NCI-H446 treated with DMSO at 0.1 percent for 48 hours (cell line): ENCODE results near the gene TPX2.
A peak's percentile ranks its signal among the peaks of the same experiment; 100 is the strongest.
"Not testable (repeated sequence)": the region's sequence is repeated elsewhere in the genome, so short reads cannot be mapped to it uniquely, and the experiment has no call there.

Experiments
- DNase-seq: peaks from one replicate; lab custom pipeline; 2025; lab: John Stamatoyannopoulos, UW

Gene TPX2

DNA sequence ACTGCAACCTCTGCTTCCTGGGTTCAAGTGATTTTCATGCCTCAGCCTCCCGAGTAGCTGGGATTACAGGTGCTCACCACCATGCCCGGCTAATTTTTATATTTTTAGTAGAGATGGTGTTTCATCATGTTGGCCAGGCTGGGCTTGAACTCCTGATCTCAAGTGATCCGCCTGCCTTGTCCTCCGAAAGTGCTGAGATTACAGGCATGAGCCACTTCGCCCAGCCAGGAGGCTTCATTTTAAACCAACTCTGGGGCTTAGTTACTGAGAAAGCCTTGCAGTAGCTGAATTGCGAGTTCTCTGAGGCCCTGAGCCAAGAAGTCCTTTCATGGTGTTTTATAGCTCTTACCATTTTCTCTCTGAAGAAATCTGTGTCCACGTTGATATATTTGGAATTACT lies 75.1 kb downstream of the TPX2 start:
- DNase-seq: not testable (repeated sequence)

DNA sequence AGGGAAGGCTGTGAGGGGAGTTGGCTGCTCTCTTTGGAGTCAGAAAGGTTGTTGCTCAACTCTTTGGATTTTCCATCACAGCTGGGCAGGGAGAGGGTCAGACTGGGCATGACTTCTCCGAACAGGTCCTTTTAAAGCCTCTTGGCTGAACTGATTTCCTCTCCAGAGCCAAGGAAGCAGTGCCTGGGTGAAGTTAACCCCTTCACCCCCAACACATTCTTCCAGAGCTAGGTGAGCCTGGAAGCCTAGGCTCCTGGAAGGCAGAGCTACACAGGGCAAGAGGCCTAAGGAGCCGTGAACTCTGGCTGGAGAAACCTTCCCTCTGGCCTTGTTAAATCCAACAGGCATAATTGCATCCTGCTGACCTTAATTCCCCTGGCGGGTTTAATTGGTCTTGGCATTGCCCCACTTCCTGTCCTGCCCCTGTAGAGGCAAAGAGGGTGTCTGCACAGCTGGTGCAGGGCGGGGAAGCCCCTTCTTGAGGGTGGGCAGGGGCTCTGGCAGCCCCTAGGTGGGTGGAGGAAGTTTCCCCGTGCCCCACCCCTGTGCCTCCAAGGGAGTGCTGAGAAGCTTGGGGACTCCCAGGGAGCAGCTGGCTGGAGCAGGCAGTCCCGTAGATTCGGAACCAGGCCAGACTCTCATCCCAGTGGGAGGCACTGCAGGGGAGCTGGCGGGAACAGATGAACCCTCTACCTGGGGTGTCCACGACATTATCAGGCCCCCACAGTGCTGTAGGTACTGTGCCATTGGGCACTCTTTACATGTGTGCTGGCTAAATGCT lies 76.5 kb downstream of the TPX2 start:
- DNase-seq: peak; percentile 42

DNA sequence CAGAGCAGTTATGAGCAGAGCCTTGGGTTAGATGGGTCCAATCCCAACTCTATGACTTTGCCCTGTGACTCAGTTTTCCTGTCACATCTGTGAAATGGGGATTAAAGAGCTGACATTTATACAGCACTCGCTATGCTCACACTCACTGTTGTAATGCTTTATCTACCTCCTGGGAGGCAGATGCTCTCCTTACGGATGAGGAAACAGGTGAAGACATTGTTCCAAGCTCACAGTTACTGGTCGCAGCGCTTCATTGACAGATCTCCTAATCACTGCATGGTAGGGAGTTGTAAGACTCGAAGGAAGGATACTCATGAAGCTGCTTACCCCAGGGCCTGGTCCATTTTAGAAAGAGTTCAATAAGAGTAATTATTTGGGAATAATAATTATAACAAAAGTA lies 77.1 kb downstream of the TPX2 start:
- DNase-seq: no peak

DNA sequence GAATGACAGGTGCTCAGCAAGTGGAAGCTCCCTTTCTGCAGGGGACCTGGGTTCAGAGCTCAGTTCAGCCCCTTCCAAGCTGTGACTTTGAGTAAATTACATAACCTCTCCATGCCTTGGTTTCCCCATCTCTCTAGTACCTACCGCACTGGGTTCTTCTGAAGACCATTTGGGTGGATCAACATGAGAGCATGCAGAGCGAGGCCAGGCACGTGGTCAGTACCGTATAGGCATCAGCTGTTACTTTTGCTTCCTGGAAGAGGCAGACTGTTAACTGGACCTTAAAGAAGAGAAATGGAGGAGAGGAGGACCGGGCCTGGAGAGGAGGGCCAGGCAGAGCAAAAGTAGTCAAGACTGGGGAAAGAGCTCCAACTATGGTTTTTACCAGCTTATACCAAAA lies 78.4 kb downstream of the TPX2 start:
- no peak for DNase-seq

DNA sequence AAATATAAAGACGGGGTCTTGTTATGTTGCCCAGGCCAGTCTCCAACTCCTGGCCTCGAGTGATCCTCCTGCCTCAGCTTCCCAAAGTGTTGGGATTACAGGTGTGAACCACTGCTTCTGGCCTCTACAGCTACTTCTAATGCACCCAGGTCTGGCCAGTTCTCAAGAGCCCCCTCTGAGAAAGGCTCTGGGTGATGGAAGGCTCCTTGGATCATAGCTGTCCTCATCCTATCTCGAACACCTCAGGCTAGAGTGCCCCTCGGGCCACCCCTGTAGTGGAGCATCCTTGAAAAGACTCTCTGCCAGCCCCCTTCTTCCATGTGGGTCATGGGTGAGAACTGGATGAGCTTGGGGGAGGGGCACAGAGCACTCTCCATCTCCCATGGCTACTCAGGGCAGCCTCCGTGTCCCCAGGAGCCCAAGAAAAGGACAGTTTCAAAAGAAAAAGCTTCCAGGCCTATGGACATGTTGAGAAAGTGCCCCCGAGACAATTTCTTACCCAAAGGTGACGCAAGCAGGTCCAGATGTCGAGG lies 79.4 kb downstream of the TPX2 start:
- no peak for DNase-seq

DNA sequence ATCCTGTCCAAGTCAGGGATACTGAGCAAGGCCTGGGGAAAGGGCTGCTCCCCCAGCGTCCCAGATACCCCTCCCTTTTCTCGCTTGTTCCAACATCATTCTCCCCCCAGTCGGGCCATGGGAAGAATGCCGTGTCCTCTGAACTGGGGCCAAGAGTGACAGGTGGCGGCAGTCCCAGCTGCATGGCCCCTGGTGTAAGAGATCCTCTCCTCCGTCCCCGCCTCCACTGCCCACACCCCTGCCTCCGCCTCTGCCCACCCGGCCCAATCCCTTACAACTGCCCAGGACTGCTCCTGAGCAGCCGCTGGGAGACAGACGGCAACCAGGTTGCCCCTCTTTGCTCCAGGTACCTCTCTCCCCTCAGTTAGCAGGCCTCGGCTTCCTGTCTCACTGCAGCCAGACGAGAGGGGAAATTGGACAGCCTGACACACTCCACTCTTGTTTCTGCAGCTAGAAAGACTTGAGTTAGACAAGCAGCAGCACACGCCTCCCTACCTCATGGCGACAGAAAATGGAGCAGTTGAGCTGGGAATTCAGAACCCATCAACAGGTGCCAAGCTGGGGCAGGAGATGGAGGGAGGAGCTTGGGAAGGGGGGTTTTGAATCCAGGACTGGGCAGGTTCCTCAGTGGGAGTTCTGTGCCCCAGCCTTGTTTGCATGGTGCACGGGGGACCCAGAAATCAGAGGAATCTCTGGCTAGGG lies 80.1 kb downstream of the TPX2 start, which contains the start of gene MYLK2:
TSS of gene MYLK2 (plus strand) at position 274 of the 702 bp plus-strand sequence. CDS start at position 499, 225 bp downstream.
- peak; percentile 42 for DNase-seq

DNA sequence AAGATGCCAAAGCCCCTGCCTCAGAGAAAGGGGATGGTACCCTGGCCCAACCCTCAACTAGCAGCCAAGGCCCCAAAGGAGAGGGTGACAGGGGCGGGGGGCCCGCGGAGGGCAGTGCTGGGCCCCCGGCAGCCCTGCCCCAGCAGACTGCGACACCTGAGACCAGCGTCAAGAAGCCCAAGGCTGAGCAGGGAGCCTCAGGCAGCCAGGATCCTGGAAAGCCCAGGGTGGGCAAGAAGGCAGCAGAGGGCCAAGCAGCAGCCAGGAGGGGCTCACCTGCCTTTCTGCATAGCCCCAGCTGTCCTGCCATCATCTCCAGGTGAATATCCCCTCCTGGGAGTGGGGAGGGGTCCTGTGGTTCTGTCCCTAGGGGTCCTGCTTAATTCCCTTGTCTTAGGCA lies 81.1 kb downstream of the TPX2 start:
- no peak for DNase-seq

DNA sequence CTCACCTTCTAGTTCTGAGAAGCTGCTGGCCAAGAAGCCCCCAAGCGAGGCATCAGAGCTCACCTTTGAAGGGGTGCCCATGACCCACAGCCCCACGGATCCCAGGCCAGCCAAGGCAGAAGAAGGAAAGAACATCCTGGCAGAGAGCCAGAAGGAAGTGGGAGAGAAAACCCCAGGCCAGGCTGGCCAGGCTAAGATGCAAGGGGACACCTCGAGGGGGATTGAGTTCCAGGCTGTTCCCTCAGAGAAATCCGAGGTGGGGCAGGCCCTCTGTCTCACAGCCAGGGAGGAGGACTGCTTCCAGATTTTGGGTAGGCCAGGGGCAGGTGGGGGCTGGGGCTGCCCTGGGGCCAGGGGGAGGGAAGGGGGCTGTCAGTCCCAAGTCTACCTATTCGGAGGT lies 82.3 kb downstream of the TPX2 start:
- no peak for DNase-seq

DNA sequence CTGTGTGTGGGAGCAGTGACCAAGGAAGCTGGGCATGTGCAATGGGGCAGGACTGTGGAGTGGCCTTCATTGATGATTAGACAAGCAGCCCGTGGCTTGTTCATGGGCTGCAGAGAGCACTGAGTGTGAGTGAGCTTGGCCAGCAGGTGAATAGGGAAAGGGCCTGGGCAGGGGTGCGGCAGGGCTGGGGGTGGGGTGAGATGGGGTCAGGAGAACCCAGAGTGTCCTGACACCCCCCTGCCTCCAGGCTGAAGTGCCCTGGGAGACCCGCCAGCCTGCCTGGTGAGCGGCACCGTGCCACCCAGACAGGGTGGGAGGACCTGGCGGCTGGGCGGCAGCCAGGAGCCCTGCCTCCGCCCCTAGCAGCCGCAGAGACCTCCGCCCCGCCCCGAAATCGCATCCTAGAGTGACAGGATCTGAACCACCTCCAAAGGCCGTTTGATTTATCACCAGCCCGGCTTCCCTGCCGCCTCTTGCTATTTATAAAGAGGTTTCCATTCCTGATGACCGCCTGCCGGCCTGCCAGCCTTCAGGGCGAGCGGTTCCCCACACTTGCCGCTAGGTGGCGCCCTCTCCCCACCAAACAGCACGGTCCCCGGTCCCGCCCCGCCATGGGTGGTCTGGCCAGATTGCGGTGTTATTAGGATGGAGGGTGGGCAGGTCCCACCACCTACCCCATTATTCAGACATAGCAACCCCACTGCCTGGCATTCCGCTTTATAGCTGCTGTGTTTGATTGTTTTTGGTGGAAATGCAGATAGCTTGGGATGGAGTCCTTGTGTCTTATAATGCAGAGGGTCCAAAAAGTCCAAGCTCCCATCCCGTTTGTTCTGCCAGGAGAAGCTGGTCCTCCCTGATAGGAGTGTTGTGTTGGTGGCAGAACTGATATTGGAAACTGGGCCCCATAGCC lies 83.6 kb downstream of the TPX2 start:
- peak; percentile 91 for DNase-seq

DNA sequence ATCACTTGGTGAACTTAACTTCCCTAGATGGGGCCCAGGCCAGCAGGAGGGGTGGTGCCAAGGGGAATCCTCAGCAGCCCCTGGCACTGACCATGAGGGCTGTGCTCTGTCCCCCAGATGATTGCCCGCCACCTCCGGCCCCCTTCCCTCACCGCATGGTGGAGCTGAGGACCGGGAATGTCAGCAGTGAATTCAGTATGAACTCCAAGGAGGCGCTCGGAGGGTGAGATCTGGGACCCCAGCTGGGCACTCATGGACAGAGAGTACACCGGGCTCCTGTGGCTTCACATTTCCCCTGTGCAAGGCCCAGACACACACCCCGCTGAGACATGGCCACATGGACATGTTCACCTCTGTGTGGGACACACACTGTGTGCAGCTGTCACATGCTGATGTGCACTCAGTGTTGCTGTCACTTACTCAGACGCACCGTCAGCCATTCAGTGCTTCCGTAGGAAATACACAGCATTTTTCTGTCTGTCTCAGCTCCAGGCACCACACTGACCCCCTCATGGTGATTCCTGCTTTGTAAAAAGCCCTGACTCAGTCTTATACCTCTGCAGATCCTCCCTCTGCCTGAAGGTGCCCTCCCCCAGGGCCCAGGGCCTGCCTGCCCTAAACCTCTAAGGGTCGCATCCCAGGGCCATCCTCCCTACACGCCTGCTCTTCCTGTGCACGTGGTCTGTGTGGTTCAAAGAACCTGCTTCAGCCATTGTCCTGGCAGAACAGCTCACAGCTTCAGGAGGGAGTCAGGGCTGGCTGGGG lies 84.5 kb downstream of the TPX2 start:
- DNase-seq: no peak

DNA sequence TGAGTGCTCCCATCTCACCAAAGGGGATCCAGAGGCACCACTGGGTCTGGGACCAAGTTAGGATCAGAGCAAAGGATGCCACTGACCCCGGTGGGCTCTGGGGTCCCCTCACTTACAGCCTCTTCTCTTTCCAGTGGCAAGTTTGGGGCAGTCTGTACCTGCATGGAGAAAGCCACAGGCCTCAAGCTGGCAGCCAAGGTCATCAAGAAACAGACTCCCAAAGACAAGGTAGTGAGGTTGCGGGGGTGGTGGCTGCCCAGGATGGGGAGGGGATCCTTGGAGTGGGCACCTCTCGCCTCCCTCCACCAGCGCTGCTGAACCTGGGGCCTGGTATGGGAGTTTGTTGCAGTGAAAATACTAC lies 85.0 kb downstream of the TPX2 start:
- DNase-seq: no peak

DNA sequence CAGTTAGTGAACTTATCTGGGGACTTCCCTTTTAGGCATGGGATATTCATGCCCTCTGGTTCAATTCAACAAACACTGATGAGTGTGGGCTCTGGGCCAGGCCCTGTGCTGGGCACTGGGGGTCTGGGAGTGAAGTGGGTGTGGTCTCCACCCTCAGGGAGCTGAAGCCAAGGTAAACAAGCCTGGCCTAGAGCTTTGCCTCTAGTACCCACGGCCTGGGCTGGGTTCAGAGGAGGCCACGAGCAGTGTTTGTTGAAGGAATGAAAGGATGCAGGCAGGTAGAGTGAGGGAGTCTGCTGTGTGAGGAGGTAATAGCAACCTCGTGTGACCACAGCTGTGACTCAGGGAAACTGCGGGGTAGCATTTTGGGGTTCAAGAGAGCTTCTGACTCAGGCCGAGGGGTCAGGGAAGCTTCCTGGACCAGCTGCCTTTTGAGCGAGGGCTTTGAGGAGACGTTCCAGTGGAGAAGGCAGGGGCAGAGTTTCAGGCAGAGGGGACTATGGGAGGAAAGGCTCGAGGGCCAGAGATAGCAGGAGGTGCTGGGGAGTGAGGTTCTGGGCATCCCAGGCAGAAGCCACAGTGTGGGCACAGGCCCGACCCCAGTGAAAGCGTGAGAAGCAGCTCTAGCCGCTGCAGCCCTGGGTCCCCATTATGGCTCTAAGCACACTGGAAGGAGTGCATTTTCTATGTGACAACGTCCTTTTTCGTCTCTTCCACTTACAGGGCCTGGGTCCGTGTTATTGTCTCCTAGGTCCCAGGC lies 85.6 kb downstream of the TPX2 start:
- peak; percentile 13 for DNase-seq

DNA sequence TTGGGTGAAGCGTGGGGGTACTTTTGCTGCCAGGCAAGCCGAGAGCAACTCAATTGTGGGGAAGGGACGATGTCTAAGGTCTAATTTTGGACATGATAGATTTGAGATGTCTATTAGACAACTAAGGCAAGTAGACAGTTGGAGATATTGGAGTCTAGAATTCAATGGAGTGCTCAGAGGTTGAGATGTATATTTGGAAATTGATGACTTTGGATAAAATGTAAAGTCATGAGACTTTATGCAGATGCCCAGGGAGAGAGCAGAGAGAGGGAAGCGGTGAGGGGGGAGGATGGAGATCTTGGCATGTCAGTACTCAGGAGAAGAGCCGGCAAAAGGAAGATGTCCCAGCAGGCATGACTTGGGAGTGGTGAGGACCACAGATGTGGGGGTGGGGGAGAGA lies 87.0 kb downstream of the TPX2 start:
- DNase-seq: no peak

DNA sequence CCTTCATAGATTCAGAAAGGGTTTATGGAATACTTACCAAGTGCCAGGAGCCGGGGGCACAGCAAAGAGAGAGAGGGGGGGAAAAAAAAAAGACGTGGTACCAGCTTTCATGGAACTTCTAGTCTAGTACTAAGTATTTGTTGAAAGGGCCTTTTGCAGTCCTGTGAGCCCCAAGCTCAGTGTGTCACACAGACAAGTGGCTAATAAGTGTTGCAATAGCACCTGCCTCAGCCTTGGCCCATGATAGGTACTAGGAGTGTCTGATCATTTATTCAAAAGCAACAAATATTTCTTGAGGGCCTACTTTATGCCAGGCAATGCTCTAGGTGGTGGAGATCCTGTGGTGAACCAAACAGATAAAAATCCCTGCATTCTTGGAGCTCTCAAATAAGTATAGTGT lies 88.0 kb downstream of the TPX2 start:
- no peak for DNase-seq

DNA sequence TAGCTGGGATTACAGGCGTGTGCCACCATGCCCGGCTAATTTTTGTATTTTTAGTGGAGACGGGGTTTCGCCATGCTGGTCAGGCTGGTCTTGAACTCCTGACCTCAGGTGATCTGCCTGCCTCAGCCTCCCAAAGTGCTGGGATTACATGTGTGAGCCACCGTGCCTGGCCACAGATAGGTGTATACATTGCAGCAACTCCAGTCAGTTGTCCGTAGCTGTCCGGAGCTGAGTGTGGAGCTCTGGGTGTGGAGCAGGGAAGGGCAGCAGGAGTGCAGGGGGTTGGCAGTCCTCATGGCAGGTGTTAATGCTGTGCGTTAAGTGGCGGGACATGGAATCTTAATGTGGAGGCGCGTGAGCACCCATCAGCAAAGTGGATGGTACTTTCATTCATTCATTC lies 88.9 kb downstream of the TPX2 start:
- DNase-seq: not testable (repeated sequence)

DNA sequence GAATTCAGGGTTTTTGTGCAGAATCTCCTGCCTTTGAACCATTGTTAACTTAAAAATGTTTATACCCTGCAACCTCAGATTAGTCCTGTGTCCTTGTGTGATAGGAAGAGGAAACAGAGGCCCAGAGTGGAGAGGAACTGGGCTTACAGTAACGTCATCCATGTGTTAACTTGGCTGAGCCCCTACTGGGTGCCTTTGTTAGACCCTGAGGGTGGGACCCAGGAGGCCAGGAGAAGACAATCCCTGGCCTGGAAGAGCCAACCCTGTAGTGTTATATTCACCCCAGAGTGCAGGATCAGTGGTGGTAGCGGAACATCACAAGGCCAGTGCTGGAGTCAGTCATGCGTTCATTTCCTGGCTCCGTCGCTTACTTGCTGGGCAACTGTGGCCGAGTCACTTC lies 90.6 kb downstream of the TPX2 start:
- no peak for DNase-seq

DNA sequence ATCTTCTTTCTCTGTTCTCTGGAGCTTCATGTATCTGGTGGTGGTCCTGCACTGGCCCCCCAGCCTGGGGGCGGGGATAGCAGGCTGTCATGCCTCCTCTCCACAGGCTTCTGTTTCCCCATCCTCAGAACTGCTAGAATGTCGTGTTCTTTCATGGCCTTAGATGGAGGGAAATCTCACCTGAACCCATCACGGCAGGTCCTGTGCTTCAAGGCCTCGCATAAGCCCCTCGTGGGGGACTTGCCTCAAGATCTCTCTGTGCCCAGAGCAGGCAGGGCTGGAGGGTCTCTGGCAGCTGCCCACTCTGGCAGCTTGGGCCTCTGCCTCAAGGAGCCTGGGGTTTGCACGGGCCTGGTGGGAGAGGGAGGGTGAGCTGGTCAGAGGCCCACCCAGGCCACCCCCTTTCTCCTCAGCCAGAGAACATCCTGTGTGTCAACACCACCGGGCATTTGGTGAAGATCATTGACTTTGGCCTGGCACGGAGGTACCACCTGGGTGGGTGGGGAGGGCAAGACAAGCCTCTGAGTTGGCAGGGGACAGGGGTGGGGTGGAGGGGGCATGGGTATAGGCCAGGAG lies 91.4 kb downstream of the TPX2 start:
- DNase-seq: no peak

DNA sequence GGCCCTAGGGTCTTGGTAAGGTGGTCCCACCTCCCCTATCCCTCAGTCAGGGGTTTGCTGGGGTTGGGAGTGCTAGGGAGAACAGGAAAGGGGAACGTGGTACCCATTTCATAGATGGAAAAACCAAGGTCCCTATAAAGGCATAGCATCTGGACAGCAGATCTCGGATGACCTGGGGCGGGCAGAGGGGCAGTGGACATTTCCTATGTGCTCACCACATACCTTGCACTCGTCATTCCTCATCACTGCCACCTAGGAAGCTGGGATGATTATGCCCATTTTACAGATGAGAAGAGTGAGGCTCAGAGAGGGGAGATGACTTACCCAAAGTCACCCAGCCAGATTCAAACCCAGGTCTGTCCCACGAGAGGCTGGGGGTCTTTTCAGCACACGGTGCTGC lies 92.1 kb downstream of the TPX2 start:
- DNase-seq: no peak

DNA sequence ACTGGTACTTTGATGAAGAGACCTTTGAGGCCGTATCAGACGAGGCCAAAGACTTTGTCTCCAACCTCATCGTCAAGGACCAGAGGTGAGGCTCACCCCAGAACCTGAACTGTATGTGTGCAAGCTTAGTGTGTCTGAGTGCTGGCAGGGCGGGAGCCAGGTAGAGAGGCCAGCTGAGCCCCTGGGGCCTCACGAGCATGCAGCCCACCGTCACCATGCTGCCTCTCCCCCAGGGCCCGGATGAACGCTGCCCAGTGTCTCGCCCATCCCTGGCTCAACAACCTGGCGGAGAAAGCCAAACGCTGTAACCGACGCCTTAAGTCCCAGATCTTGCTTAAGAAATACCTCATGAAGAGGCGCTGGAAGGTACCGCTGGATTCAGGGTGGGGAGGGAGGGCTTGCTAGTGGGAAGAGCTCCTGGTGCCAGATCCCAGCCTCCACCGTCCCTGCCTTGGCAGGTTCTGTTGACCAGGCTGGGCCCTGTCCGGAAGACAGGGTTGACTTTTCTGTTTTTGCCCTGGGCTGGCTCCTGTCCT lies 92.7 kb downstream of the TPX2 start:
- no peak for DNase-seq
